Neural crest cell (in vitro differentiated cells): ENCODE measurements around the gene PCOLCE2. TPM values are rescaled to one million over a fixed set of nuclear protein-coding genes. Genes with fewer than 3 reads are reported as not detected.

Source experiments
- DNase-seq: peaks from one replicate; pipeline ENCODE4 v3.0.0; 2021; ENCODE audit warnings: low read depth, mixed read lengths, low spot score
- H3K27ac Mint-ChIP-seq: one replicate; pipeline ENCODE4 v1.8.0; 2021; ENCODE audit warnings: mild to moderate bottlenecking, mixed read lengths; ENCODE audit not compliant: unreplicated experiment
- H3K27me3 Mint-ChIP-seq: 2 replicates; pipeline ENCODE4 v1.8.0; 2021; ENCODE audit warnings: low read depth, mild to moderate bottlenecking, mixed read lengths
- H3K36me3 Mint-ChIP-seq: 2 replicates; pipeline ENCODE4 v1.8.0; 2021; ENCODE audit warnings: low read depth, mild to moderate bottlenecking, mixed read lengths
- H3K4me1 Mint-ChIP-seq: 2 replicates; pipeline ENCODE4 v1.8.0; 2021; ENCODE audit warnings: mixed read lengths
- H3K4me3 Mint-ChIP-seq: one replicate; pipeline ENCODE4 v1.8.0; 2021; ENCODE audit warnings: mild to moderate bottlenecking, mixed read lengths
- H3K9me3 Mint-ChIP-seq: 2 replicates; pipeline ENCODE4 v1.8.0; 2021; ENCODE audit warnings: mixed read lengths
- total RNA-seq: library from RNA; stranded (reverse); gene quantifications from 2 replicates; pipeline ENCODE4 v1.2.1, GENCODE V29; 2021
- TF ChIP-seq, protein P1 (sequence below): fragments of 200-600 bp; sonication (generic); conservative IDR thresholded peaks from 2 replicates; pipeline ENCODE4 v1.5.0; 2021; ENCODE audit warnings: antibody characterized with exemption, mild to moderate bottlenecking

PCOLCE2 gene
- total RNA-seq, 1 donor from 2014 or later = 4.9 TPM

DNA sequence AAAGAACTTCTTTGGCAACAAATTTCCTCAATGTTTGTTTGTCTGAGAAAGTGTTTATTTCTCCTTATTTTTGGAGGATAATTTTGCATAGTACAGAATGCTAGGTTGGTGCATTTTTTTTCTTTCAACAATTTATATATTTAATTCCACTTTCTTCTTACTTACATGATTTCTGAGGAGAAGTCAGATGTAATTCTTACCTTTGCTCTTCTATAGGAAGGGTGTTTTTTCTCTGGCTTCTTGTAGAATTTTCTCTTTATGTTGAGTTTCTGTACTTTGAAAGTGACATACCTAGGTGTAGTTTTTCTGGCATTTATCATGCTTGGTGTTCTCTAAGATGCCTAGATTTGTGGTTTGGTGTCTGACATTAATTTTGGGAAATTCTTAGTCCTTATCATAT, 34.8 kb upstream of the PCOLCE2 start:
- peaks cover 4% of the 10 kb centered on the region for H3K36me3 Mint-ChIP-seq
- peaks cover 14% of the 10 kb centered on the region for H3K9me3 Mint-ChIP-seq
- TF ChIP-seq, protein P1, sequence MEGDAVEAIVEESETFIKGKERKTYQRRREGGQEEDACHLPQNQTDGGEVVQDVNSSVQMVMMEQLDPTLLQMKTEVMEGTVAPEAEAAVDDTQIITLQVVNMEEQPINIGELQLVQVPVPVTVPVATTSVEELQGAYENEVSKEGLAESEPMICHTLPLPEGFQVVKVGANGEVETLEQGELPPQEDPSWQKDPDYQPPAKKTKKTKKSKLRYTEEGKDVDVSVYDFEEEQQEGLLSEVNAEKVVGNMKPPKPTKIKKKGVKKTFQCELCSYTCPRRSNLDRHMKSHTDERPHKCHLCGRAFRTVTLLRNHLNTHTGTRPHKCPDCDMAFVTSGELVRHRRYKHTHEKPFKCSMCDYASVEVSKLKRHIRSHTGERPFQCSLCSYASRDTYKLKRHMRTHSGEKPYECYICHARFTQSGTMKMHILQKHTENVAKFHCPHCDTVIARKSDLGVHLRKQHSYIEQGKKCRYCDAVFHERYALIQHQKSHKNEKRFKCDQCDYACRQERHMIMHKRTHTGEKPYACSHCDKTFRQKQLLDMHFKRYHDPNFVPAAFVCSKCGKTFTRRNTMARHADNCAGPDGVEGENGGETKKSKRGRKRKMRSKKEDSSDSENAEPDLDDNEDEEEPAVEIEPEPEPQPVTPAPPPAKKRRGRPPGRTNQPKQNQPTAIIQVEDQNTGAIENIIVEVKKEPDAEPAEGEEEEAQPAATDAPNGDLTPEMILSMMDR = no peak
- no peaks in the 10 kb centered on the region for H3K27me3 Mint-ChIP-seq
- DNase-seq = no peak
- no peak overlapping the region for H3K4me3 Mint-ChIP-seq
- H3K27ac Mint-ChIP-seq = no peak overlapping the region
- H3K4me1 Mint-ChIP-seq = no peaks in the 10 kb centered on the region

DNA sequence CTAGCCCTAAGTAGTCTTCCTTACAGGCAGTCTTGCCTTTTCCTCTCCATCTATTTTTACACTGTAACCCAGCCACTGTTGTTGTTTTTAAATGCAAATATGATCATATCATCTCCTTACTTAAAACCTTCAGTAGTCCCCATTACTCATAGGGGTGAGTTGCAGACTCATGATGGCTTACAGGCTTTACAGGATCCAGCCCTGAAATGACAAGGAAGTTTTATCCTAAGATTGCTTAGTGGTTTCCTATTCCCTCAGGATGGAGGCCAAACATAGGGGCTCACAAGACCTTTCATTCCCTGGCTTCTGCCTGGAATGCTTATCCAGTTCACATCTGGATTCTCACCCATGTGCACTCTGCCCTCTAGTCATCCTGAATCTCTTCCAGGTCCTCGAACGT, 27.7 kb upstream of the PCOLCE2 start:
- H3K36me3 Mint-ChIP-seq = peaks cover 4% of the 10 kb centered on the region
- H3K4me1 Mint-ChIP-seq = no peaks in the 10 kb centered on the region
- no peak for DNase-seq
- TF ChIP-seq, protein P1 = no peak
- no peaks in the 10 kb centered on the region for H3K27me3 Mint-ChIP-seq
- no peak overlapping the region for H3K27ac Mint-ChIP-seq
- no peak overlapping the region for H3K4me3 Mint-ChIP-seq
- peaks cover 7% of the 10 kb centered on the region for H3K9me3 Mint-ChIP-seq

DNA sequence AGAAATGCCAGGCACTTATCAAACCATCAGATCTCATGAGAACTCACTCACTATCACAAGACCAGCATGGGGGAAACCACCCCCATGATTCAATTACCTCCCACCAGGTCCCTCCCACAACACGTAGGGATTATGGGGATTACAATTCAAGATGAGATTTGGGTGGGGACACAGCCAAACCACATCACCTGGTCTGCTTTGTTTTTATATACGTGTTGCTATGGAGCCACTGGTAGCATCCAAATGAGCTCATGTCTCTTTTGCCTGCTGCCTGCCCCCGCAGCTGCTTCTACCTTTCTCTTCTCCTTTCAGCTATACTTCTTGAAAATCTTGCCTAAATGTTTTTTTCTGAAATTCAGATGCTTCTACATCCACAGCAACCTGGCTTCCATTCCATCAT, 26.8 kb upstream of the PCOLCE2 start:
- H3K27ac Mint-ChIP-seq = no peak overlapping the region
- H3K9me3 Mint-ChIP-seq = peaks cover 7% of the 10 kb centered on the region
- H3K4me3 Mint-ChIP-seq = no peak overlapping the region
- H3K27me3 Mint-ChIP-seq = no peaks in the 10 kb centered on the region
- TF ChIP-seq, protein P1 = no peak
- H3K4me1 Mint-ChIP-seq = peaks cover 6% of the 10 kb centered on the region
- no peak for DNase-seq
- peaks cover 4% of the 10 kb centered on the region for H3K36me3 Mint-ChIP-seq

DNA sequence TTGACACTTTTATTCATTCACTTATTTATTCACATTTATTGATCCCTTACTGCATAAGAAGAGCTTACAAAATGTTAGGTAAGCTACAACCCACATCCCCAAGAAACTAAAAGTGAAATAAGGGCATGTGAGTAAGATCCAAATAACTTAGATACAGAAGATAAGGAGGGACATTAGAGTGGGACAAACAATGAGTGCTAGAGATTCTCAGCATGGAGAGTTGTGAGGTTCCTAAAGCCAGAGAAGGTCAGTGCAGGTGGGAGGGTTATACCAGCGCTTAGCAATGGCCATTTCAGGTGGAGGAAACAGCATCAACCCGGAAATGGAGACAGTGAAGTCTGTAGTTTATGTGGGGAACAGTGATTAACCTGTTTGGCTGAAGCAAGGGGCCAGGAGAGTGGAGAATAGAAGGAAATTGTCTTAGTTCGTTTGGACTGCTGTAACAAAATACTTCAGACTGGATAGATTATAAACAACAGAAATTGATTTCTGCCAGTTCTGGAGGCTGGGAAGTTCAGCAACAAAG, 25.5 kb upstream of the PCOLCE2 start:
- TF ChIP-seq, protein P1 = no peak

DNA sequence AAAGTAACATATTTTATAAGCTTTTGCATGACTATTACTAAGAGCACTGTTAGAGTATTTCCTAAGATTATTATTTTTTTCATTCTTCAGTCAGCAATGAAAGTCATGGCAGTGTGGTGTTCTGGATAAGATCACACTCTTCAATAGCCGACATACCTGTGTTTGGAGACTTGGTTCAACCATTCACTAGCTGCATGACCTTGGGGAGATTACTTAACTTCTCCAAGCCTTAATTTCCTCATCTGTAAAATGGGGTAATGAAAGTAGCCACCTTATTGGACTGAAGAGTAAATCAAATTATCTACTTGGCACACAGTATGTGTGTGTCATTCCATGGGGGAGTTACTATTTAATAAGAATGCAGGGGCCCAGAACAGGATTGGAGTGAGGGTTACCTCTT, 24.5 kb upstream of the PCOLCE2 start:
- H3K27ac Mint-ChIP-seq = no peak overlapping the region
- no peaks in the 10 kb centered on the region for H3K27me3 Mint-ChIP-seq
- peaks cover under 1% of the 10 kb centered on the region for H3K9me3 Mint-ChIP-seq
- H3K4me3 Mint-ChIP-seq = no peak overlapping the region
- DNase-seq = no peak
- H3K36me3 Mint-ChIP-seq = no peaks in the 10 kb centered on the region
- peaks cover 10% of the 10 kb centered on the region for H3K4me1 Mint-ChIP-seq
- TF ChIP-seq, protein P1 = no peak

More for the DNA sequence above, 25.5 kb upstream of the PCOLCE2 start:
- Mint-ChIP-seq H3K27ac (no peak overlapping the region), H3K4me1 (peaks cover 10% of the 10 kb centered on the region), H3K36me3 (no peaks in the 10 kb centered on the region), H3K4me3 (no peak overlapping the region), H3K27me3 (no peaks in the 10 kb centered on the region), H3K9me3 (peaks cover 3% of the 10 kb centered on the region)
- DNase-seq = no peak
